PC-3 (cell line): Measurements from ENCODE around the gene HNRNPH3. TPM values are rescaled to one million over a fixed set of nuclear protein-coding genes. Genes with fewer than 3 reads are reported as not detected.

ENCODE experiments used
- ATAC-seq: fragments of 200-7000 bp; cut with Tn5 transposase; 2 replicates; pipeline ENCODE4 v1.9.1; 2020; ENCODE audit warnings: mild to moderate bottlenecking, moderate library complexity
- Bru-seq: library from RNA; stranded (reverse); fragments of 400-500 nt; gene quantifications from one replicate; lab custom pipeline; 2021; lab: Mats Ljungman, UMichigan
- BruChase-seq, 2 experiments: library from RNA; stranded (reverse); fragments of 400-500 nt; gene quantifications; one replicate each; lab custom pipeline; 2021; lab: Mats Ljungman, UMichigan
- BruUV-seq: library from RNA; stranded (reverse); fragments of 400-500 nt; replicated peaks from 2 replicates; lab custom pipeline; 2021; lab: Mats Ljungman, UMichigan
- CTCF ChIA-PET: fragments of 300-600 bp; sonication (Branson Sonifier 250); formaldehyde crosslinking; loops from one replicate; lab custom pipeline; 2022; ENCODE audit warnings: antibody characterized with exemption; lab: Charles Lee
- POLR2A ChIA-PET: fragments of 300-600 bp; sonication (Branson Sonifier 250); formaldehyde crosslinking; loops from one replicate; lab custom pipeline; 2022; ENCODE audit warnings: antibody characterized with exemption; ENCODE audit not compliant: unreplicated experiment; lab: Charles Lee
- DNase-seq: peaks from one replicate; pipeline ENCODE4 v3.0.0-alpha.2; 2015
- H2AFZ ChIP-seq: fragments of 300-600 bp; sonication (generic); 2 replicates; pipeline ENCODE4 v1.6.0; 2016; ENCODE audit warnings: antibody characterized with exemption, low read length
- H3F3A ChIP-seq: fragments of 300-600 bp; sonication (generic); one replicate; pipeline ENCODE4 v1.6.0; 2017; ENCODE audit warnings: antibody characterized with exemption, low read length, control low read depth, mild to moderate bottlenecking; ENCODE audit not compliant: unreplicated experiment
- H3K27ac ChIP-seq: fragments of 300-600 bp; sonication (generic); 2 replicates; pipeline ENCODE4 v1.5.1; 2016; ENCODE audit warnings: mild to moderate bottlenecking, low read length
- H3K27me3 ChIP-seq: fragments of 300-600 bp; sonication (generic); 2 replicates; pipeline ENCODE4 v1.6.1; 2016; ENCODE audit warnings: low read length, mixed read lengths
- H3K36me3 ChIP-seq: fragments of 300-600 bp; sonication (generic); 2 replicates; pipeline ENCODE4 v1.6.1; 2016; ENCODE audit warnings: low read depth, mixed run types, low read length, mixed read lengths
- H3K4me1 ChIP-seq: fragments of 300-600 bp; sonication (generic); 2 replicates; pipeline ENCODE4 v1.5.1; 2016; ENCODE audit warnings: low read length; ENCODE audit not compliant: insufficient read depth
- H3K4me2 ChIP-seq: fragments of 300-600 bp; sonication (generic); 2 replicates; pipeline ENCODE4 v1.6.0; 2016; ENCODE audit warnings: low read length
- H3K4me3 ChIP-seq: fragments of 300-600 bp; sonication (generic); 2 replicates; pipeline ENCODE4 v1.5.1; 2016; ENCODE audit warnings: mild to moderate bottlenecking, low read length, mixed read lengths
- H3K79me2 ChIP-seq: fragments of 300-600 bp; sonication (generic); 2 replicates; pipeline ENCODE4 v1.6.1; 2017; ENCODE audit warnings: low read length, mixed read lengths
- H3K9ac ChIP-seq: fragments of 300-600 bp; sonication (generic); 2 replicates; pipeline ENCODE4 v1.6.0; 2016; ENCODE audit warnings: mild to moderate bottlenecking, low read length
- H3K9me2 ChIP-seq: fragments of 300-600 bp; sonication (generic); replicated peaks from 2 replicates; pipeline ENCODE4 v1.6.1; 2016; ENCODE audit warnings: mixed run types, low read length, mixed read lengths
- H3K9me3 ChIP-seq: fragments of 300-600 bp; sonication (generic); 2 replicates; pipeline ENCODE4 v1.6.1; 2016; ENCODE audit warnings: low read length, mixed read lengths
- H4K20me1 ChIP-seq: fragments of 300-600 bp; sonication (generic); 2 replicates; pipeline ENCODE4 v1.6.1; 2016; ENCODE audit warnings: low read length, mixed read lengths
- CTCF ChIP-seq: fragments of 300-600 bp; sonication (generic); conservative IDR thresholded peaks from 2 replicates; pipeline ENCODE4 v1.5.1; 2017; ENCODE audit warnings: antibody characterized with exemption, low read depth, mild to moderate bottlenecking, low read length
- EZH2 ChIP-seq: fragments of 300-600 bp; sonication (generic); IDR thresholded peaks from one replicate; pipeline ENCODE4 v1.6.1; 2017; ENCODE audit warnings: antibody characterized with exemption, mild to moderate bottlenecking, low read length; ENCODE audit not compliant: unreplicated experiment
- EZH2phosphoT487 ChIP-seq: fragments of 300-600 bp; sonication (generic); IDR thresholded peaks from 2 replicates; pipeline ENCODE4 v1.6.1; 2018; ENCODE audit warnings: mild to moderate bottlenecking, antibody characterized with exemption, low read length, borderline replicate concordance
- intact Hi-C: fragments of 100-400 bp; cut with micrococcal nuclease; formaldehyde crosslinking; loops from 2 replicates; pipeline ENCODE4 v1.9.0; 2023
- long read RNA-seq: library from polyadenylated mRNA; unstranded; transcript quantifications from one replicate; pipeline ENCODE4 v2.0.0, GENCODE V29; 2021; ENCODE audit not compliant: unreplicated experiment
- total RNA-seq: library from RNA; depleted of rRNA; stranded (reverse); fragments of >200 nt; gene quantifications from 2 replicates; pipeline ENCODE4 v1.2.3, GENCODE V29; 2014; rRNA removed

HNRNPH3 gene
- total RNA-seq (40.5 and 77.5 TPM in 2 replicates), Bru-seq, nascent RNA (percentile 99 among the genes with signal in this experiment), BruChase-seq, experiment 1, labeled RNA remaining after a 6-hour chase (percentile 99 among the genes with signal in this experiment), BruChase-seq, experiment 2, labeled RNA remaining after a 2-hour chase (percentile 100 among the genes with signal in this experiment)
- long read RNA-seq, transcript HNRNPH3-202 (10 exons, 1,332 nt) = major isoform, 18 of 151 reads
- long read RNA-seq, transcript HNRNPH3-201 (10 exons, 2,339 nt) = major isoform, 18 of 151 reads
- long read RNA-seq, partial matches to known transcripts = 42 of 151 reads
- long read RNA-seq, other reads (novel, unspliced or antisense) = 69 of 151 reads

- no peaks in the 10 kb centered on the region for H3K27me3 ChIP-seq
- H3K36me3 ChIP-seq = peaks cover 32% of the 10 kb centered on the region
- DNase-seq (peak; percentile 100), ATAC-seq (peak; percentile 74)
- H3K9me2 ChIP-seq = no peaks in the 10 kb centered on the region
- TSS peak; percentile 79 for BruUV-seq
- peaks cover 40% of the 10 kb centered on the region for H4K20me1 ChIP-seq
- no peaks in the 10 kb centered on the region for H3F3A ChIP-seq
- CTCF ChIA-PET = interaction anchor here (0.7 to 3.1 kb wide), 2 partner anchors 112 to 119 kb away, joined by 3 to 18 read pairs; no protein-coding TSS in a partner anchor
- POLR2A ChIA-PET = interaction anchor here (0.6 to 1.2 kb wide), 6 partner anchors 18 to 1077 kb away, joined by 4 to 24 read pairs (median 6); no protein-coding TSS in a partner anchor
- H3K4me2 ChIP-seq = peak within 1 kb of the TSS; percentile 81
- peak within 1 kb of the TSS; percentile 86 for H2AFZ ChIP-seq
- no peak for TF ChIP-seq CTCF
- no peak for TF ChIP-seq EZH2
- TF ChIP-seq EZH2phosphoT487 = no peak
- peak within 1 kb of the TSS; percentile 82 for H3K27ac ChIP-seq
- H3K4me3 ChIP-seq = peak within 1 kb of the TSS; percentile 87
- no peaks in the 10 kb centered on the region for H3K9me3 ChIP-seq
- H3K4me1 ChIP-seq = peaks cover 44% of the 10 kb centered on the region
- H3K79me2 ChIP-seq = peaks cover 55% of the 10 kb centered on the region
- H3K9ac ChIP-seq = peak within 1 kb of the TSS; percentile 96
- intact Hi-C loops = loop anchor here (5.0 to 10.0 kb wide), 5 partner anchors 244 to 571 kb away; partner anchors contain the start of genes CCAR1, DDX50 and SIRT1
Observed at GRCh38 chr10:68331455-68332258, at the start of gene HNRNPH3. TSS of gene HNRNPH3 (plus strand) at chr10:68332064. CDS start at chr10:68337222, 5,158 bp downstream.

GRCh38 chr10:68284062-68285001 is 47.5 kb upstream of the HNRNPH3 start:
- POLR2A ChIA-PET = no interaction called here
- H4K20me1 ChIP-seq = no peaks in the 10 kb centered on the region
- no TSS peak for BruUV-seq
- TF ChIP-seq EZH2phosphoT487 (no peak), CTCF (no peak), EZH2 (no peak)
- intact Hi-C loops = no loop called here
- DNase-seq (no peak), ATAC-seq (no peak; the same call in 1 of the 2 replicates)
- H3K4me3 ChIP-seq = no peak overlapping the region
- no peaks in the 10 kb centered on the region for H3K79me2 ChIP-seq
- H3K27ac ChIP-seq = no peak overlapping the region
- CTCF ChIA-PET = interaction anchor here (0.6 kb wide), 1 partner anchor 8 kb away, joined by 3 read pairs; no protein-coding TSS in a partner anchor
- H3K27me3 ChIP-seq = no peaks in the 10 kb centered on the region
- no peaks in the 10 kb centered on the region for H3K4me1 ChIP-seq
- no peak overlapping the region for H2AFZ ChIP-seq
- no peak overlapping the region for H3K9ac ChIP-seq
- H3K36me3 ChIP-seq = no peaks in the 10 kb centered on the region
- H3K9me3 ChIP-seq = no peaks in the 10 kb centered on the region
- H3F3A ChIP-seq = no peaks in the 10 kb centered on the region
- no peaks in the 10 kb centered on the region for H3K9me2 ChIP-seq
- no peak overlapping the region for H3K4me2 ChIP-seq
